ENCODE data around the gene CAMLG.

The CAMLG gene

DNA sequence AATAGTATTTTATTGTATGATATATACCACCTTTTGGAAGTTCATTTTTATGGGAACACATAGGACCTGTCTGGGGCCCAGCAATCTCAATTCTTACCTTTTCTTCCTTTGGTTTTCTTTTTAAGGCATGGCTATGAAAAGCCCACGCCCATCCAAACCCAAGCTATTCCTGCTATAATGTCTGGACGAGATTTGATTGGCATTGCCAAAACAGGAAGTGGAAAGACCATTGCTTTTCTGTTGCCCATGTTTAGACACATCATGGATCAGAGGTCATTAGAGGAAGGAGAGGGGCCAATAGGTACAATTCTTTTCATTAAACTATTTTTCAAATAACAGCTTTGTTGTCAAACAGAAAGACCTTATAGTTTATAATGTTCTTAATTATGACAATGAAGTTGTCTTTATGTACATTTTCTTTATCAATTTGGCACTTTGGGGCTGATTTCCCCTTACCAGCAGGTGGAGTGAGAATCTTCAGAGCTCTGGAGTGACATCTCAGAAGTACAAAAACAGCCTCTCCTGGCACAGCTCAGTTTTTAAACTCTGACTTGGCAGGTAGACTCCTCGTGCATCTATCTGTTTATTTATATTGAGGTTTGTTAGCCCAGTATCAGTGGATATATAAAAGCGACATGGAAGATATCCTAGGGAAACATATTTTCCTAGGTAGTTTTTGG lies 46.0 kb downstream of the CAMLG start:
- DNase-seq: peak in 1 of 5 experiments; percentile 37

DNA sequence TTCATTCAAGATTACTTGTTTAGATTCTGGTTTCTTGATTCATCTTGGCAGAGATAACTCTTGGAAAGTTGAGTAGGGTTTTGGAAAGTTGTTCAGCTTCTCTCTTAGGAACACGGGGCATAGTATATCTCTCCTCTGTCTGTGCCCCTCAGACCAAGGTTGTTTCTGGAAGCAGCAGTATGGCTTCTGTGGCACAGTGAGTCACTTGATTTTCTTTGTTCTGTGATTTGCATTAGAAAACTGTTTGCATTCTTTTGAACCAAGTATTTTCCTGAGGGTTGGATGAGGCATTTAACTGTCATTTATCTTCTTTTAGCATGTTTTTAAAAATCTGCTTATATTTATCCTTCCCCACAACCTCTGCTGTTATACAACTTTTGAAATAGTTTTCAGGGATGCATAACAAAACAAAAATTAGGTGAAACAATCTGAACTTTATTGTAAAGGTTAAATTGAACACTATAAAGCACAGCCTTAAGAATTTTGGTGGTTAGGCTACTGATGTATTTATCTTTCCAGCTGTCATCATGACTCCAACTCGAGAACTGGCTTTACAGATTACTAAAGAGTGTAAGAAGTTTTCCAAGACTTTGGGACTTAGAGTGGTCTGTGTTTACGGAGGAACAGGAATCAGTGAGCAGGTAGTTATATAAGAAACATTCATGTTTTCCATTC lies 46.7 kb downstream of the CAMLG start:
- no peak for DNase-seq

DNA sequence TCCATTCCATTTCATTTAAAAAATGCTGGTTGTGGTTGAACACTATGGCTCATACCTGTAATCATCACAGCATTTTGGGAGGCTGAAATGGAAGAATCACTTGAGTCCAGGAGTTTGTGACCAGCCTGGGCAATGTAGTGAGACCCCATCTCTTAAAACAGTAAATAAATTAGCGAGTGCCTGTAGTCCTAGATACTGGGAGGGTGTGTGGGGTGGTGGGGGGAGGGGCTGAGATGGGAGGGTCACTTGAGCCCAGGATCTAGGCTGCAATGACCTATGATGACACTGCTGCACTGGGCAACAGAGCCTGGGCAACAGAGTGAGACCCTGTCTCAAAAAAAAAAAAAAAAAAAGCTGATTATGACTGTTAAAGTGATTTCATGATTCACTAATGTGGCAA lies 49.3 kb downstream of the CAMLG start:
- no peak for DNase-seq

DNA sequence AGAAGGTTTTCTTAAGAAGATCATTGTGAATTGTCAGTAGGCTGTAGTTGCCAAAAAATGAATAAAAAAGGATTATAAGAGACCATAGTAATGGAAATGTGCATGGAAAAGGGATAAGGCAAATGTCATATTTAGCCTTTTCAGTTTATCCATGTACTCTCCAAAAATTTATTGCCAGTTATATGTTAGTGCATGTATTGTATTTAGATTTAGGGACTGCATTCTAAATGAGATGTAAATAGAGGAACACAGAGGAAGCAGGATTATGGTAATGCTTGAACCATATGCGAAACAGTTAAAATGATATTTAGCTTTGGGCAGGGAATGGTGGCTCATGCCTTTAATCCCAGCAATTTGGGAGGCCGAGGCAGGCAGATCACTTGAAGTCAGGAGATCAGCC lies 53.2 kb downstream of the CAMLG start:
- DNase-seq: no peak

DNA sequence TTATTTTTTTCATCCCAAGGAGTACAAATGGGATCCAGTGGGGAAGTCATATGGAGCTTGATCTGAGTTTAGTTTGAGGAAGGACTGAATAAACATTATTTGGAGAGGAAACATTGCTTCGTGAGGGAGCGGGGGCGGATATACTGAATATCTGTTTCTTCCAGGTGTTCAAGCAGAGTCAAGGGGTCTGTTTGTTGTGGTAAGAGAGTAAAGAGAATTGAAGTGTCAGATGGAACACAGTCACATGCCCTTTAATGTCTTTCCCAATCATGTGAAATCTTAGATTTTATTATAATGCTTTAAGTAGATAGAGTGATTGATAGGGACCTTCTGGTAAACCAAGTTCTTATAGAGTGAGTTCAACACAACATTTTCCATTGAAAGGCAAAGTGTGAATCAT lies 53.9 kb downstream of the CAMLG start:
- DNase-seq: no peak

DNA sequence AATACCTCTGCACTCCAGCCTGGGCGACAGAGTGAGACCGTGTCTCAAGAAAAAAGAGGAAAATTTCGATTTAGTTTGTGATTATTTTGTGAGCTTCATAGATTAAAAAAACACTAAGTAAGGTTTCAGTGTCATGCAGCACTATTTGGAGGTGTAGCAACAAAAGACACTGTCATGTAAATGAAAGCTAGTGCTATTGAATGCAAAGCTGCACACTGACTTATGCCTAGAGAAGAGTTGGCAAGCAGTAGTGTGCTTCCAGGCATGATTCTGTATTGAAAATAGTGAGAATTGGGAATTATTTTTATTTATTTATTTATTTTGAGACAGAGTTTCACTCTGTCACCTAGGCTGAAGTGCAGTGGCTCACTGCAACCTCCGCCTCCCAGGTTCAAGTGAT lies 54.8 kb downstream of the CAMLG start:
- DNase-seq: no peak

DNA sequence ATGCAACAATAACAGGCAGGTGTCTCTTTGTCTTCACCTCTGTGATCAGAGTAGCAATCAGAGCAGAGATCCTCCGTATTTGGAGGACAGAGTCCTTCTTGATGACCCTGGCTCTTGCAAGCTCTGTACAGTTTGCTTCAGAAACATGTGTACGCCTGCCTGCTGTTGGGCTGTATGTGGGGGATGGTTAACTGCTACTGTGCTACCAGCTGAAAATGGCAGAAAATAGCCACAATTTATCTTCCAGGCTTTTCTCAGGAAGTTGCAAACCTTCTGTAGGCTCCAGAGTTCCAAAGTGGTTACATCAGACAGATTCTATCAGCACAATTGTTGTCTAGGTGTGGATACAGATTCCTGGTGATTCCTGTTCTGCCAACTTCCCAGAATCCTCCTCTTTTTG lies 55.7 kb downstream of the CAMLG start:
- no peak for DNase-seq

DNA sequence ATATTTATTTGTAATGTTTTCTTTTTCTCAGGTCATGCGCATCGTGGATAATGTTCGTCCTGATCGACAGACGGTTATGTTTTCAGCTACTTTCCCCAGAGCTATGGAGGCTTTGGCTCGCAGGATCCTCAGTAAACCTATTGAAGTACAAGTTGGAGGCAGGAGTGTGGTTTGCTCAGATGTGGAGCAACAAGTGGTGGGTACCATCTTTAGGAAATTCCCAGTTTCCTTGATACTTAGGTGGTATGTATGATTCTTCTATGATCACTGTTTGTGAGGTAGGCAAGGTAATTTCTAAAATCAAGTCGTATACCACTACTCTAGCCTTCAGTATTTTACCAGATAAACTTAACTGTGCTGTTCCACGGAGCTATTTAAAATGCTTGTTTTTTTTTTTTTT lies 56.5 kb downstream of the CAMLG start:
- no peak for DNase-seq

DNA sequence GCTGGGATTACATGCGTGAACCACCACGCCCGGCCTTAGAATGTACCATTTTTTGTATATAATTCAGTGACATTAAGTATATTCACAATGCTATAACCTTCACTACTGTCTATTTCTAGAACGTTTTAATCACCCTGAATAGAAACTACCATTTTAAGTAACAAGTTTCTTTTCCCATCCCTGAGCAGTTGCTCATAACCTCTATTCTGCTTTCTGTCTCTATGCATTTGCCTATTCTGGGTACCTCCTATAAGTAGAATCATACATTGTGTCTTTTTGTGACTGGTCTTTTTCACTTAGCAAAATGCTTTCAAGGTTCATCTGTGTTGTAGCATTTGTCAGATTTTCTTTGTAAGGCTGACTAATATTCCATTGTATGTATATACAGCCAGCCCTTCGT lies 60.1 kb downstream of the CAMLG start:
- DNase-seq: no peak
